Measurements from ENCODE around the gene ZNF467. TPM values are rescaled to one million over a fixed set of nuclear protein-coding genes. Genes with fewer than 3 reads are reported as not detected.

Gene ZNF467
- total RNA-seq, 4 donors from 2014 or later, result 0.40 to 6.7 (median 4.8) TPM

- Histone ChIP-seq H3K4me1 (no peaks in the 10 kb centered on the region), H3K9me3 (no peaks in the 10 kb centered on the region), H3K36me3 (no peaks in the 10 kb centered on the region), H3K27ac (no peak overlapping the region), H3K27me3 (no peaks in the 10 kb centered on the region), H3K4me3 (no peak overlapping the region)
- intact Hi-C loops (cut with DNase I; ENCODE audit: low total_unique reads), result no loop called here
- TF ChIP-seq POLR2A (IDR thresholded peaks at IDR 0.05), result no peak
- TF ChIP-seq POLR2AphosphoS5 (IDR thresholded peaks at IDR 0.05), result no peak
- TF ChIP-seq EP300 (IDR thresholded peaks at IDR 0.05; ENCODE audit: low read depth), result no peak
- no peak for TF ChIP-seq CTCF (IDR thresholded peaks at IDR 0.05)
- no peak for DNase-seq
- WGBS, 2 donors (ENCODE audit: low coverage in 1 of 2), result 91% methylated on average over 12 of the region's 16 CpGs; no CpG with 5 or more reads in 1 of the 2 donors
- in situ Hi-C loops (cut with MboI; ENCODE audit: low pct_ligation_motif_present in 1 of 4, low pct_unique_long_range_greater_than_20kb in 1 of 4, low sequenced_read_pairs in 3 of 4), result no loop called here
Measured at GRCh38 chr7:149801816-149802215, 28.4 kb upstream of the ZNF467 start.

GRCh38 chr7:149801002-149801566 is 27.7 kb upstream of the ZNF467 start:
- no peak for DNase-seq
- intact Hi-C loops (cut with DNase I; ENCODE audit: low total_unique reads) (no loop called here), in situ Hi-C loops (cut with MboI; ENCODE audit: low pct_ligation_motif_present in 1 of 4, low pct_unique_long_range_greater_than_20kb in 1 of 4, low sequenced_read_pairs in 3 of 4) (no loop called here)
- Histone ChIP-seq H3K27ac (no peak overlapping the region), H3K27me3 (no peaks in the 10 kb centered on the region), H3K4me3 (no peak overlapping the region), H3K36me3 (no peaks in the 10 kb centered on the region), H3K9me3 (no peaks in the 10 kb centered on the region), H3K4me1 (no peaks in the 10 kb centered on the region)
- 94 to 100% methylated on average over 2 of the region's 2 CpGs for WGBS, 2 donors (ENCODE audit: low coverage in 1 of 2)
- no peak for TF ChIP-seq EP300 (IDR thresholded peaks at IDR 0.05; ENCODE audit: low read depth)
- TF ChIP-seq CTCF (IDR thresholded peaks at IDR 0.05), result no peak
- TF ChIP-seq POLR2A (IDR thresholded peaks at IDR 0.05), result no peak
- no peak for TF ChIP-seq POLR2AphosphoS5 (IDR thresholded peaks at IDR 0.05)

- TF ChIP-seq EP300 (IDR thresholded peaks at IDR 0.05; ENCODE audit: low read depth), result no peak
- no peak for TF ChIP-seq POLR2A (IDR thresholded peaks at IDR 0.05)
- TF ChIP-seq POLR2AphosphoS5 (IDR thresholded peaks at IDR 0.05), result no peak
- no peak for TF ChIP-seq CTCF (IDR thresholded peaks at IDR 0.05)
- Histone ChIP-seq H3K36me3 (no peaks in the 10 kb centered on the region), H3K9me3 (no peaks in the 10 kb centered on the region), H3K27me3 (no peaks in the 10 kb centered on the region), H3K4me3 (no peak overlapping the region), H3K4me1 (no peaks in the 10 kb centered on the region), H3K27ac (no peak overlapping the region)
- no peak for DNase-seq
- intact Hi-C loops (cut with DNase I; ENCODE audit: low total_unique reads), result no loop called here
- in situ Hi-C loops (cut with MboI; ENCODE audit: low pct_ligation_motif_present in 1 of 4, low pct_unique_long_range_greater_than_20kb in 1 of 4, low sequenced_read_pairs in 3 of 4), result no loop called here
- 91% methylated on average over 12 of the region's 13 CpGs; no CpG with 5 or more reads in 1 of the 2 donors for WGBS, 2 donors (ENCODE audit: low coverage in 1 of 2)
Measured at GRCh38 chr7:149800169-149800555, 26.8 kb upstream of the ZNF467 start.

- peak; percentile 14 to 36 (median 25) for TF ChIP-seq CTCF (IDR thresholded peaks at IDR 0.05)
- no peak for TF ChIP-seq POLR2A (IDR thresholded peaks at IDR 0.05)
- H3K9me3 ChIP-seq, result no peaks in the 10 kb centered on the region
- intact Hi-C loops (cut with DNase I; ENCODE audit: low total_unique reads), result no loop called here
Measured at GRCh38 chr7:149799397-149800168, 26.2 kb upstream of the ZNF467 start.

More at GRCh38 chr7:149799397-149800168, 26.2 kb upstream of the ZNF467 start:
- Histone ChIP-seq H3K27me3 (no peaks in the 10 kb centered on the region), H3K4me3 (no peak overlapping the region), H3K27ac (no peak overlapping the region), H3K4me1 (no peaks in the 10 kb centered on the region), H3K36me3 (no peaks in the 10 kb centered on the region)
- peak; percentile 54 for DNase-seq
- in situ Hi-C loops (cut with MboI; ENCODE audit: low pct_ligation_motif_present in 1 of 4, low pct_unique_long_range_greater_than_20kb in 1 of 4, low sequenced_read_pairs in 3 of 4), result no loop called here
- 61% methylated on average over 8 of the region's 8 CpGs; no CpG with 5 or more reads in 1 of the 2 donors for WGBS, 2 donors (ENCODE audit: low coverage in 1 of 2)
